GM21619 (cell line): ENCODE data around the gene HSPA2.

Experiments
- ATAC-seq: cut with Tn5 transposase; IDR thresholded peaks from one replicate; pipeline ENCODE4 v1.9.1; 2021; ENCODE audit not compliant: unreplicated experiment

Gene HSPA2

GRCh38 chr14:64540208-64541202 lies at the start of gene HSPA2:
TSS of gene HSPA2 (plus strand) at chr14:64540741. CDS start at chr14:64540850, 109 bp downstream.
- ATAC-seq: peak; percentile 93

- ATAC-seq: no peak
Measured at GRCh38 chr14:64491637-64492036, 48.9 kb upstream of the HSPA2 start.

- ATAC-seq: no peak
Measured at GRCh38 chr14:64493455-64493854, 47.1 kb upstream of the HSPA2 start.

GRCh38 chr14:64495252-64495651 lies 45.3 kb upstream of the HSPA2 start:
- no peak for ATAC-seq

- no peak for ATAC-seq
Measured at GRCh38 chr14:64496764-64497163, 43.8 kb upstream of the HSPA2 start.

- ATAC-seq: no peak
Measured at GRCh38 chr14:64500088-64500487, 40.5 kb upstream of the HSPA2 start.

- no peak for ATAC-seq
Measured at GRCh38 chr14:64501411-64502171, 39.0 kb upstream of the HSPA2 start.

- ATAC-seq: no peak
Measured at GRCh38 chr14:64502456-64502855, 38.1 kb upstream of the HSPA2 start.

- ATAC-seq: peak; percentile 1
Measured at GRCh38 chr14:64502887-64503433, 37.6 kb upstream of the HSPA2 start.

- ATAC-seq: peak; percentile 55
Measured at GRCh38 chr14:64503434-64504309, 36.9 kb upstream of the HSPA2 start, which contains the start of gene ZBTB25. TSS of gene ZBTB25 (minus strand) at chr14:64503838. CDS start at chr14:64490533, 13,305 bp downstream.

- peak; percentile 25 for ATAC-seq
Measured at GRCh38 chr14:64504310-64504896, 36.1 kb upstream of the HSPA2 start, which contains the start of gene ZBTB1. TSS of gene ZBTB1 (plus strand) at chr14:64504770. CDS start at chr14:64521505, 16,735 bp downstream.

- ATAC-seq: no peak
Measured at GRCh38 chr14:64504897-64505794, 35.4 kb upstream of the HSPA2 start.

GRCh38 chr14:64506721-64507120 lies 33.8 kb upstream of the HSPA2 start:
- ATAC-seq: no peak

GRCh38 chr14:64507376-64508156 lies 33.0 kb upstream of the HSPA2 start:
- ATAC-seq: no peak

GRCh38 chr14:64508215-64508776 lies 32.2 kb upstream of the HSPA2 start:
- no peak for ATAC-seq

- ATAC-seq: no peak
Measured at GRCh38 chr14:64509036-64509435, 31.5 kb upstream of the HSPA2 start.

- no peak for ATAC-seq
Measured at GRCh38 chr14:64510825-64511671, 29.5 kb upstream of the HSPA2 start.
